Measurements from ENCODE around the gene GSTM5.
"Not testable (repeated sequence)": the region's sequence is repeated elsewhere in the genome, so short reads cannot be mapped to it uniquely, and the experiment has no call there.

The GSTM5 gene

DNA sequence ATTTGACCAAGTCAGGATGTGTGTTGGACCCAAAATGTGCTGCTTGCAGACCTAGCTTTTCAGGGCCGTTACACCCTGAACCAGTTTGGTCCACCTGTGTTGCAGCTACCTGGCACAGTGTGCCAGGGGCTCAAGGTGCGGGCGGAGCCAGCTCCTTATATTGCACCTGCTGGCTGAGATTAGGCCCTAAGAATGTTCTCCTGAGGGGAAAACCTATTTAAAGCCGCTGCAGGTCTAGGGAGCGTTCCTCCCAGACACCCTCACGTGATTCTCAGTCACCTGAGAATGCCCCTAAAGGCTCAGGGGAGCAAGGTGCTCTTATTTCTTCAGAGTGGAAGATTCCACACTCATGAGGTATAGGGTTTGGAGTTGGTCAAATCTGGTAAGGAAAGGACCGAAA, 16.8 kb downstream of the GSTM5 start:
- no peak for DNase-seq (ENCODE audit: low read depth)

DNA sequence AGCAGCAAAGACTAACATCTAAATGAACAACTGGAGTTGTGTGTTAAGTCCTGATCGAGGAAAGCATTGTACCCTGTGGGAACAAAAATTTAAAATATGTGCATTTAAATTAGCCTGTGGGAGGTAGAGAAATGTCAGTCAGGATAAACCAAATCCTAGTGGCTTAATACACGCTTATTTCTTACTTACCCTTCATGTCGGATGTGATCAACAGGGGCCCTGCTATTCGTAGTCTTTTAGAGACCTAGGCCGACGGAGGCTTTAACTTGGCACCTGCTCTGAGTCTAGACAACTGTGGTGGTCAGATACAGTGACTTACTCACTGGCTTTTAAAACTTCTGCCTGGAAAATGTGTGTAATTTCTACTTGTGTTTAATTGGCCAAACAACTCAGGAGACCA, 18.6 kb downstream of the GSTM5 start:
- no peak for DNase-seq (ENCODE audit: low read depth)

DNA sequence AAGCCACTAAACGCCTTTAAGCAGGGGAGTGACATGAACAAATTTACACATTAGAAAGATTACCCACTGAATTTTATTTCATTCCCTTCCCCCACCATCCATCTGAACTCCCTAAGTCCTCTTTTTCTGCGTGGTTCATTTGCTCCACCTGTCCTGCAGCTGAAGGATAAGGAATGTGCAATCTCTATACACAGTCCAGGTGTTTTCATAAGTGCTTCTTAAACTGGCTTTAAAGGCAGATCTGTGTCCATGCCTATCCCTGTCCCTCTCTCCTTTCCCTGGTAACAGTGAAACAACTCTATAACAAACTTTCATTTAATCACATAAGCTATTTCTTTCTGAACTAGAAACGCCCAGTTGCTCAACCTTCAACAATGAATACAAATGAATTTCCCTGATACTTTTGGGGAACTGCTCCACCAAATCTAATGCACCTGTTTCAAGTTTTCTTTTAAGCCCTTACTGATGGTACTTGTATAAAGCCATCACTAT, 20.4 kb downstream of the GSTM5 start:
- DNase-seq (ENCODE audit: low read depth), result no peak

DNA sequence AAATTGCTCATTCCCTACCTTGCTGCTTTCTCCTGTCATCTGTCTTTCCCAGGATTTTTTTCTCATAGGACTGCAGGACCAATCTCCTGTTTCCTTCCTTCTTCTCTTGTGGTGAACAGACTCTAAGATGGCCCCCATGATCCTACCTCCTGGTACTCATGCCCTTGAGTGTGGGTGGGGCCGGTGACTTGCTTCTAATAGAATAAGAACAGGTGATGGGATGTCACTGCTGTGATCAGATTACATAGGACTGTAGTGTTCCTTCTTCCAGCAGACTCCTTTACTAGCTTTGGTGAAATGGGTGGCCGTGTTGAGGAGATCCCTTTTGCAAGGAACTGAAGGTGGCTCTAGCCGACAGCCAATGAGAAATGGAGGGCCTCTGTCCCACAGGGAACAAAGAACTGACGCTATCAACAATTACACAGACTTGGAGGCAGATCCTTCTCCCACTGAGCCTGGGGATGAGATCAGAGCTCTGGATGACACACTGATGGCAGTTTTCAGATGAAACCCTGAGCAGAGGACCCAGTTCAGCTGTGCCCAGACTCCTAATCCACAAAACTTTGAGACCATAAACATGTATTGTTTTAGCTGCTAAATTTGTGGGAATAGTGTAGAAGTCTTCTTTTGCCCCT, 21.3 kb downstream of the GSTM5 start:
- DNase-seq (ENCODE audit: low read depth), result no peak

DNA sequence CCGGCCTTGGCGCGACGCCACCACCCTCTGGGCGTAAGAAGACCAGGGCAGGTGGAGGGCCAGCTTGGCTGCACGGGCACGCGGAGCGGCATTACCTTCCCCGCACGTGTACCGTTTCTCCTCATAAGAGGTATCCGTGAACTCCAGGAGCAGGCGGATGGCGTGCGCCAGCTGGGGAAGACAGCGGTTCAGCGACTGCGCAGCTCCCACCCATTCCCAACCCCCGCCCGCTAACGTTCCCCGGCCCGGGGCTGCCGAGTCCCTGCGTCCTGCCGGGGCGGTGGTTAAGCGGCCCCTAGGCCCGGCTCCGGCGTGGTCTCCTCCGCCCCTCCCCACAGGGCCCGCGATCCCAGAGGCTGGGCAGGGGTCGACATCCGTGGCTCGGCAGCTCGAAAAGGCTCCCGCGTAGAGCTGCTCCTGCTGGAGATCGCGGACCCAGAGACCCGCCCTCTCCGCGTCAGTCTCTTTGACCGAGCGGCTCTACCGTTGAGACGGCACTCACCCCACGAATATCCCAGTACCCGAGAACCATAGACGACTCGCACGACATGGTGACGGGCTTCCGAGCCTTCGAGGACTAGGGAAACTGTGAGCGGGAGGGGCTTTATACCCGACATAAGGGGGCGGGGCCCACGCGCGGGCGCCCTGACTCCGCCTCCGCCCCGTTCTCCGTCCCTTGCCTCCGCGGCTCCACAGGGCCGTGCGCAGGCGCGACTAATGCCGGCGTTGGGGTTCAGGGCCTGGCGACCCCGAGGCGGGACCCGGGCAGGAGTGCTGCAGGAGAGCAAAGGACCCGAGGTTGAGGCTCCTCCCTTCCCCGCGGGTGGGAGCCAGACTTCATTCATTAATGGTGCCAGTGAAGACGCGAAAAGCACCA, 27.9 kb downstream of the GSTM5 start:
- DNase-seq (ENCODE audit: low read depth), result peak; percentile 27

DNA sequence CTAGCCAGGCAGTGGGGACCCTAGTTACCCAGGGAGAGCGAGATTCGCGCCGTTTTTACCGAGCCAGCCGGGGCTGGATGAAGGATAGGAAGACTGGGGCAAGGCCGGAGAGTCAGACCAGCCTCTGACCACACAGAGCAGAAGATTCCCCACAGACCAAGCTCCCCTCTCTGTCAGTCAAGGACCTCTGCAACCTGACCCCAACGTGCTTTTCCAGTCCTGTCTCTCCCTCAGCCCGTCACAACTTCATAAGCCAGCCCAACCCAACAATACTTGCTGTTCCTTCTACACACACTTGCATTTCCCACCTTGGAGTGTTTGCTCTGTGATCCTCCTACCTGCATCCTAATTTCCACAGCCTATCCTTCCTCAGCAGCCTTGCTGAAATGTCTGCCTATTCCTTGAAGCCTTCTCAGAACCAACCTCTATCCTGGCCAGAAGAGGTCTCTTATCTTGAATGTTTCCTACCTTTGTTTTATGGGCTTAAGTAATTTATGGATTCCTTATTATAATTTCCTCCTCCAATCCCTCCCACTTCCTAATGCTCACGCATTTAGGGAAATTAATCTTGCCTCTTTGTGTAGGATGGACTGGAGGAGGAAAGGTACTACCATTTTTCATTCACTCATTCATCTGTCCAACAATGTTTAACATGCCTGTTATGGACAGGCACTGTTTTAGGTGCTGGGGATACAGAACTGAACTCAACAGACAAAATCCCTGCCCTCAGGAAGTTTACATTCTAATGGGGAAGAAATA, 28.7 kb downstream of the GSTM5 start, which contains the start of gene GSTM3:
TSS of gene GSTM3 (minus strand) at position 424 of the 759 bp plus-strand sequence. CDS start 751 bp downstream, outside the sequence.
- no peak for DNase-seq (ENCODE audit: low read depth)

DNA sequence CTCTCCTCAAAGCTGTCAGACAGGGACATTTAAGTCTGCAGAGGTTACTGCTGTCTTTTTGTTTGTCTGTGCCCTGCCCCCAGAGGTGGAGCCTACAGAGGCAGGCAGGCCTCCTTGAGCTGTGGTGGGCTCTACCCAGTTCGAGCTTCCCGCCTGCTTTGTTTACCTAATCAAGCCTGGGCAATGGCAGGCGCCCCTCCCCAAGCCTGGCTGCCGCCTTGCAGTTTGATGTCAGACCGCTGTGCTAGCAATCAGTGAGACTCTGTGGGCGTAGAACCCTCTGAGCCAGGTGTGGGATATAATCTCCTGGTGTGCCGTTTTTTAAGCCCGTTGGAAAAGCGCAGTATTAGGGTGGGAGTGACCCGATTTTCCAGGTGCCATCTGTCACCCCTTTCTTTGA, 36.3 kb downstream of the GSTM5 start:
- DNase-seq (ENCODE audit: low read depth), result not testable (repeated sequence)

DNA sequence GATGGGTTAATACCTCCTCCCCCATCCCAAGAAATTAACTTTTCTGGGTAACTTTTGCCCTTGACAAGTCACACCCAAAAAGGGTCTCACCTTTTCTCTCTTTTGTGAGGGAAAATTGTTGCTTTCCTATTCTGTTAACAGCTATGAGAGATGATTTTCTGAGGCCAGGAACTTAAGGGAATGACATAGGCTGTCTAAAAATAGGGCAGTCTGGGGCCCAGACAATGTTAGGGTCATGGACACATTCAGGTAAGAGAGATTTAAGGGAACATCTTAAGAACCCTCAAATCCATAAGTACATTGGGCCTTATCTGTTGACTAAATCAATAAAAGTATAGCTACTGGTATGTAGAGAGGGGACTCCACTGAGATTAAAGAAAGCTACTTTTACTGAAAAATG, 37.2 kb downstream of the GSTM5 start:
- DNase-seq (ENCODE audit: low read depth), result no peak

DNA sequence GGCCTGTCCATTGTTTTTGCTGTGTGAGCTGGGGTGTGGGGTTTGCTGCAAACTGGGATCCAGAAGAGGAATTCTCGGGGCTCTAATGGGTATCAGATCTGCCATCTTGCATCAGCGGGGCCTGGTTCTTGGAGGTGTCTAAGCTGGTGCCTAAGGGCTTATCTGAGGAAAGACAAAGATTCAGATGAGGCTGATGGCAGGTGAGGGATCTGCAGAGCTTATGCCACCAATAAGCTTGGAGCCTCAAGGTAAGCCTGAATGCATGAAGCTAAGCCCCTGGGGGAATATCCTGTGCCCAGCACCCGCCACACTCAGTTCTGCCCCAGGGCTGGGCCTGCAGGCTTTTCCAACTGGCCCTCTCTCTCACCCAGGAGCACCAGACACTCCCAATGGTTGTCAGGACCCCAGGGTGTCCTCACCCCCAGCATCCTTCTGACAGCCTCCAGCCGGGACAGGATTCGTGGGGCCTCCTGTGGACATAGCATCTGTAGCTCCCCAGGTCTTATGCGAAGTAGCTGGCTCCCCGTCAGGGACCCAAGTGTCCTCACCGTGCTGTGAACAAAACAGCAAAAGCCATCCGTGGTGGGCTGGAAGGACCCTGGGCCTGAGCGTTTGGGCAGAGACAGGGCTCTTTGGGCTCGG, 38.3 kb downstream of the GSTM5 start:
- DNase-seq (ENCODE audit: low read depth), result no peak

DNA sequence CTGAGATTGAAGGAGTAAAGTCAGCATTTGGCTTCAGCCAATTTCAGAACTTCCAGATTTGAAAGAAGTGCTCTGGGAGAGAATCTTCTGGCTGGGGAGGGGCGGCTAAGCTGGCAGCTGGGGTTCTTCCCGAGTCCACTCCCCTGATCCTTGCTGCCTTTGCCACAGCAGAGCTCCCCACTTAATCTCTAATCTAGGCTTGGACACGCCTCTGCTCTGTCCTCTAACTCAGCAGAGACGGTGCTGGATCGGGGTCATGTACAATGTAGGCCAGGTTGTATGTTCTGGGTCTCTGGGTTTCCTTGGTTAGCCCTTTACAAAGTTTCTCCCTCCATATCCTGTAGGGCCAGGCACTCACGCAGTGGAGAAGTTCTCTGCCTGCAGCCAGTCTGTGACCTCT, 38.9 kb downstream of the GSTM5 start:
- no peak for DNase-seq (ENCODE audit: low read depth)

DNA sequence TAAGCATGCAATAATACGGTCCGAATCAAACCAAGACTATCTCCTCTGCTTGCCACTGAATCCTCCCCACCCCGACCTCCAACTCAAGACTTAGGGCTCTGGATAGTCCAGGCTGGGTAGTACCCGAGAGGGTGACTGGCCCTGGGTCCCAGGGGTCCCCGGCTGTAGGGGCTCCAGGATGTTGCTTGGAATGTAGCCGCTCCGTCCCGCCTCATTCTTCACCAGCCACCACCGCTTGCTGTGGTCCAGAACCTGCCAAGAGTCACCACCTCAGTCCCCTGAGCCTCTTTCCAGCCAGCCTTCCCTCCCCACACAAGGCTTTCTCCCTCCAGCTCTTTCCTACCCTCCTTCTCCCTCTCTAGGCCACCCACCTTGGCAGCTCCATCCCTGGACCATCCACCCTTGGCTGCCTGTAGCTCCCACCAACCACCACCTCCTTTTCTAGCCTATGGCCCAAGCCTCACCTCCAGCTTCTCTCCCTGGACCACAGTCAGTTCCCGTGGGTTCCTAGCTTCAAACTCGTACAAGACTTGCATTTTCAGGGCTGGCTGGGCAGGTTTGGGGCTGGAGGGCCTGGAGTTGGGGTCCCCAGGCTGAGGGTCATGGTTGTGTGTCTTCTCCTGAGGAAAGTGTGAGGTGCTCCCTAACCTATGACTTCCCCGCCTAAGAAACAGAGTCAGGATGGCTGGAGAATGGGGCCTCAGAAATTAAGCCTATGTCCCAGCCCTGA, 39.6 kb downstream of the GSTM5 start:
- no peak for DNase-seq (ENCODE audit: low read depth)

DNA sequence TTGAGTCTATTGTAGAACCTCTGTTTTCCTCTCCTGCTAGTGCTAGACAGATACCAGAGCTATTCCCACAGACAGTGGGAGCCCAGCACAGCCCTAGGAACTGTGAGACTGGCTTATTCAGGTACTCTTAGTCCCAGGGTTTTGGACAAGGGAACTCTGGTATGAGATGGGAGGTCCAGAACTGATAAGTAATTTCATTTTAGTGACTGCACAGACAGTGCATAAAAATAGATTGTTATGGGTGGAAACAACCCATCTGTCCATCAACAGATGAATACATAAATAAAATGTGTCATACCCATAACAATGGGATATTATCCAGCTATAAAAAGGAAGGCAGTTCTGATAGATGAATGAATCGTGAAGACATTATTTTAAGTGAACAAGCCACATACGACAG, 42.7 kb downstream of the GSTM5 start:
- no peak for DNase-seq (ENCODE audit: low read depth)

DNA sequence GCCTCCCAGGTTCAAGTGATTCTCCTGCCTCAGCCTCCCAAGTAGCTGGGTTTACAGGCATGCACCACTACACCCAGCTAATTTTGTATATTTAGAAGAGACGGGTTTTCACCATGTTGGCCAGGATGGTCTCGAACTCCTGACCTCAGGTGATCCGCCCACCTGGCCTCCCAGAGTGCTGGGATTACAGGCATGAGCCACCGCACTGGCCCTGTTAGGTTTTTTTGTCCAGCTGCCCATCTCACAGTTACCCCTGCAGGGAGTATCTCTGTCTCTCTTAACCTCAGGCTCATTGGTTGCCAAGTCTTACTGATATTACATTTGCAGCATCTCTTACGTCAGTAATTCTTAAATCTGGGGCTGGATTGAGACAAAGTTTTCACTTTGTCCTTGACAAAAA, 44.3 kb downstream of the GSTM5 start:
- DNase-seq (ENCODE audit: low read depth), result not testable (repeated sequence)

DNA sequence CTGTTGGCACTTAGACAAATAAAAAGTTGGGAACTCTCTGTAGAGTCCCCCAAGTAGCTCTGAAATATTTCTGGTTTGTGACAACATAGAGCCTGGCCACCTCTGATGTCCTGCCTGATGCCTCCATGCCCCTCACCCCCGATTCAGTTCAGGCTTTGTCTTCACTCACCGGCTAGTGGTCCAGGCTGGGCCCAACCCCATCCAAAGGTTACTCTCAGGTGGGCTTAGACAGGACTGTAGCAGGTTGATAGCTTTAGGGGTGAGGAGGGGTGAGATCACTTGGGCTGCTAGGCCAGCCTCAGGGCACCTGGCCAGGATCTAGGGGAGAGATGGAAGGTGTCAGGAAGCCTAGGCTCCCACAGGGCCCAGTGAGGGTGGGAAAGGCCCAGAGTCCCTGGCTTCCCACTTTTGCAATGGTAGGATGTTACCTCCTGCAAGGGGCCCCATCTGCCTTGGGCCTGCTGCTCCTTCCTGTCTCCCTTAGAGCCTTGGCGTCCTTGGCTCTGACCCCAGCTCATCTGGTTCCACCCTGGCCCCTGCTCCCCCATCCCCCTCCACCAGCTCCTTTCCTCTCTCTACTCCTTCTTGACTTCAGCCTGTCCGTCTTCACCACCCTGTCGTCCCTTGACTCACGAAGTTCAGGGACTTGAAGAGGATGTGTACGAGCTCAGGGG, 44.9 kb downstream of the GSTM5 start:
- DNase-seq (ENCODE audit: low read depth), result no peak

DNA sequence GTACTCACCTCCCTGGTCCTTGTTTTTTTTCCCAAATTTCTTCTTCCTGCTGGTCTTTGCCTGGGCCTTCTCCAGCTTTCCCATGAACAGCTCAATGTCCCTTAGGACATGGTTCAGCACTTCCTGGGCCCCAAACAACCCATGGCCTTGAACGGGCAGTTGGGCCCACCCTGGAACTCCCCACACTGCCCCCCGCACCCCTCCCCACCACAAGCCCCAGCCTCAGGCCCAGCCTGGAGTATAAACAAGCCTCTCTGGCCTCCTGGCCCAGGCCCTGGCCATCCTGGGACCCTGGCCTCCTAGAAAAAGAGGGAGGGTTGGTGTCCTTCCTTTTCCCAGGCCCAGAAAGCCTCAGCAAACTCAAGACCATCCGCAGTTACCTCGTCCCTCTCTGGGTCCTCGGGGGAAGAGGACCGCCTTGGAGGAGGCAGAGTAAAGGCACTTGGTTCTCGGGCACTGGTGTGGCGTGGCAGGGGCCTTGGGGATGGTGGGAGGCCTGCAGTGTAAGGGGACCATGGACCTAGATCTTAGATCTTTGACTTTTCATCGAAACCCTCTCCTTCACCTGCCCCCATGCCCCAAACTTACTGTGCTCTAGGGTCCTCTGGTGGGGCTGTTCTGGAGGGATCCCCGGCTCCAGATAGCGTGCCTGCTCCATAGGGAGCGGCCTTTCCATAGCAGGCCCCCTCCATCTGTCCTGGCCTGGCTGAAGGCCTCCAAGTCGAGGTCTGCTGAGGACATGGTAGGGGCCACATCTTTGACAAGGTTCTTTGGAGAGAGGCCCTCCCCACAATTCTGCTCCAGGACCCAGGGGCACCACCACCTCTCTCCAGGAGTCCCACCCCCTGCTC, 46.1 kb downstream of the GSTM5 start:
- no peak for DNase-seq (ENCODE audit: low read depth)

DNA sequence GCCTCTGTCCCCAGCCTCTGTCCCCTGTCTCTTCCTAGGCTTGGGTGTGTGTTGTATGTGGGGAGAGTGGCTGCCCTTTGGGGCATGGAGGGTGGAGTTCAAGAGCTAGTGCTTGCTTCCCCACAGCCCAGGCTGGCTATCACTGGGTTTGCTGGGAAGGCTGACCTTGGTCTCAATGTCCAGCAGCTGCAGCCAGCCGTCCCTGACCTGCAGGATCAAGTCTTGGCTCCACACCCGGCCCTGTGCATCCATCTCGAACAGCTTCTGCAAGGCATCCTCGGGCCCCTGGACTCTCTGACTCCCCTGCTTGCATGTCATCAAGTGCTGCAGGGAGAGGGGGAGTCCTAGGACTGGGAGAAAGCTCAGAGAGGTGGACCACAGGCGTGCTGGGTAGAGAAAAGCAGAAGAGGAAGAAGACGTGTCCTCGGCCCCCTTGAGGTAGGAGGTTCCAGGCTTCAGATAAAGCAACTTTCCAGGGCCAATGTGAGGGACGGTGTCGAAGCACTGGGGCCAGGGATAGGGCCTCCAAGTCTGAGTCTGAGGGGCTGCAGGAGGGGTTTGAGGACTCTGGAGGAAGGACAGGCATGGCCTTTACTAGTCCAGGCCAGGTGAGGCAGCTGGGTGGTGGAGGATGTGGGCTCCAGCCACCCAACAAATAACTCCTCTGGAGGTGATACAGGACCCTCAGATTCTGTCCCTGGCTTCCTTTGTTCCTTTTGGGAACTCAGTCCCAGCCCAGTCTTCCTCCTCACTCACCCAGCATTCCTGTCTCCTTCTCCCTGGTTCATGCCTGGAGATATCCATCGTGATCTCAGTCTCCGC, 47.7 kb downstream of the GSTM5 start:
- no peak for DNase-seq (ENCODE audit: low read depth)

DNA sequence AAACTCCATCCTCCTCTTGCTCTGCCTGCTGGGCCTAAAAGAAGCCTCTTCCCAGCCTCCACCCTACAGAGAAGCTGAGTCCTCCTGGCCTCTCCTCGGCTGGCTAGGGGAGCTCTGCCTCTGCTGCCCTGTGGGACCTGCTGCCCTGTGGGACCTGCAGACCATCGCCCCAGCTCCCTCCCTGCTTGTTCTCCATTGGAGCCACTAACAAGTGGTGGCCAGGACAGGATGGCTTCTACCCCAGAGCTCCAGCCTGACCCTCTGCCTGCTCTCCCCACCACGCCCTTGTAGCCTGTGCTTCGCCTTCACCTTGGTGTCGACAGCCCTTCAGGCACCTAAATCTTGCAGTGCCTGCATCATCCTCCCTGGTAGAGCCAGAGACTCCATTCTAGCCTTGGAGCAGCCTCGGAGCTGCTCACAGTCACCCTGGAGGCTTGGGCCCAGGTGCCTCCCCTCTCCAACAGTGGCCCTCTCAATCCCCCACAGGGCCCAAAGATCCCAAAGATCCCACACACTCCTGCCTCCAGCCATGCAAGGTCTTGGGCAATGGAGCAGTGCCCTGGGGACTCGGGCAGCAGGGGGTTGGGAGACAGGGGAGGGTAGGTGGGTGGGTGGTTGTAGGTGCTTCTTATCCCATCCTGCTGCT, 48.7 kb downstream of the GSTM5 start:
- no peak for DNase-seq (ENCODE audit: low read depth)

DNA sequence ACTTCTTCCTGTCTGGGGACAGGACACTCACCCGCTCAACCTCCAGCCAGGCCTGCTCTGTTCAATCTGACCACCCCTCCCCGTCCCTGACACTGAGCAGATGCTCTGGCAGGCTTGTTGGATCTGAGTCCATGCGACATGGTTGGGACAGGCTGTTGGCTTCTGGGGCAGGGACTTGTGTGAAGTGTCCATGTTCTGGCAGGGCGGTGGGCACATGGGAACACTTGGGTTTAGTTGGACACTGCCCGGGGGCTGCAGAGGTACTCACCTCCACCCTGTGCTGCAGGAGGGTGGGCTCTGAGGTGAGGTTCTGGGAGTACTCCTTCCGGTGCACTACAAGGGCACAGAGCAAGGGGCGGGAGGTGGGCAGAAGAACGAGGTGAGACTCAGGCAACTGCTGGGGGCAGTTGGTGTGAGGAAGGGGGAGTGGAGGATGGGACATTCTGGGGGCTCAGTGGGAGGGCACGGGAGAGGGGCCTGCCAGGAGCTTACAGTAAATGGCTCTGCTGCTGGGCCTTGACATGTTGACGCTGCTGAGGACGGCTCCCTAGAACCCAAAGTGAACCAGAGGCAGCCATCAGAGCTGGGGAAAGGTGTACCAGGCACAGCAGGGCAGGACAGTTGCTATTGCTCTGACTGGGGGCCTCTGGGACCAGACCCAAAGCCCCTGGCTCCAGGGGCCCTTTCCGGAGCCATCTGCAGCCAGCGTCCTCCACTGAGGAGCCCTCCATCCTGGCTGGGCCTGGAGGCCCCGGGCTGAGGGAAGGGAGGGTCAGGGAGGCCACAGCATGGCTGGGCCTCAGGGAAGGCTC, 49.4 kb downstream of the GSTM5 start:
- no peak for DNase-seq (ENCODE audit: low read depth)
